Measurements from ENCODE around the gene GPD1L.

DNA sequence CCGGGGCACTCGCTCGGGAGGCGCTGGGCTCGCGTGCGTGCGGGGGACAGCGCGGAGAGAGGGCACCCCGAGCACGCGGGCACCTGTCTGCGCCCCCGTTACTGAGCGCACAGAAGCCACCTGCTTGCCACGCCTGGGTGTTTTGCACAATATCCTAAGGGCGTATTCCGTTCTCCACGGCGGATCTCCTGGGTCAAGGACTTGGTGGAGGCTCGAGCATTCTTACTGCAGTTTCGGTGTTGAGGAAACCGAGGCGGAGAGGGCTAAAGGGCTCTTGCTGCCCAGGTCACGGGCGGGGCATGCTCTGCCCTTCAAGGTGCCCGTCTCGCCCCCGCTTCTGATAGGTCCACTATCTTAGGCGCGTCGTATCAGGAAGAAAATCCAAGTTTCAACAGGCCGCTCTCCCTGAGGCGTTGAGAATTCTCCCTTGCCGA, 526 bp downstream of the GPD1L start:
- TF ChIP-seq, protein P1, sequence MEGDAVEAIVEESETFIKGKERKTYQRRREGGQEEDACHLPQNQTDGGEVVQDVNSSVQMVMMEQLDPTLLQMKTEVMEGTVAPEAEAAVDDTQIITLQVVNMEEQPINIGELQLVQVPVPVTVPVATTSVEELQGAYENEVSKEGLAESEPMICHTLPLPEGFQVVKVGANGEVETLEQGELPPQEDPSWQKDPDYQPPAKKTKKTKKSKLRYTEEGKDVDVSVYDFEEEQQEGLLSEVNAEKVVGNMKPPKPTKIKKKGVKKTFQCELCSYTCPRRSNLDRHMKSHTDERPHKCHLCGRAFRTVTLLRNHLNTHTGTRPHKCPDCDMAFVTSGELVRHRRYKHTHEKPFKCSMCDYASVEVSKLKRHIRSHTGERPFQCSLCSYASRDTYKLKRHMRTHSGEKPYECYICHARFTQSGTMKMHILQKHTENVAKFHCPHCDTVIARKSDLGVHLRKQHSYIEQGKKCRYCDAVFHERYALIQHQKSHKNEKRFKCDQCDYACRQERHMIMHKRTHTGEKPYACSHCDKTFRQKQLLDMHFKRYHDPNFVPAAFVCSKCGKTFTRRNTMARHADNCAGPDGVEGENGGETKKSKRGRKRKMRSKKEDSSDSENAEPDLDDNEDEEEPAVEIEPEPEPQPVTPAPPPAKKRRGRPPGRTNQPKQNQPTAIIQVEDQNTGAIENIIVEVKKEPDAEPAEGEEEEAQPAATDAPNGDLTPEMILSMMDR (IDR thresholded peaks at IDR 0.05), result no peak
- TF ChIP-seq EZH2 (IDR thresholded peaks at IDR 0.05; ENCODE audit: borderline replicate concordance, insufficient read depth, low read depth, low read length, poor library complexity, severe bottlenecking), result no peak
